Stimulated activated CD8-positive, alpha-beta memory T cell treated with anti-CD3 and anti-CD28 coated beads, Interleukin-4, amount 100 ng/mL, for 4 hours (primary cell): Measurements from ENCODE around the gene LINGO3.

ENCODE experiments used
- DNase-seq, 2 donors: peaks; one replicate each; pipeline ENCODE4 v3.0.0-alpha.2; 2020; ENCODE audit warnings: low read depth in 2 of 2, low spot score in 1 of 2

Gene LINGO3

DNA sequence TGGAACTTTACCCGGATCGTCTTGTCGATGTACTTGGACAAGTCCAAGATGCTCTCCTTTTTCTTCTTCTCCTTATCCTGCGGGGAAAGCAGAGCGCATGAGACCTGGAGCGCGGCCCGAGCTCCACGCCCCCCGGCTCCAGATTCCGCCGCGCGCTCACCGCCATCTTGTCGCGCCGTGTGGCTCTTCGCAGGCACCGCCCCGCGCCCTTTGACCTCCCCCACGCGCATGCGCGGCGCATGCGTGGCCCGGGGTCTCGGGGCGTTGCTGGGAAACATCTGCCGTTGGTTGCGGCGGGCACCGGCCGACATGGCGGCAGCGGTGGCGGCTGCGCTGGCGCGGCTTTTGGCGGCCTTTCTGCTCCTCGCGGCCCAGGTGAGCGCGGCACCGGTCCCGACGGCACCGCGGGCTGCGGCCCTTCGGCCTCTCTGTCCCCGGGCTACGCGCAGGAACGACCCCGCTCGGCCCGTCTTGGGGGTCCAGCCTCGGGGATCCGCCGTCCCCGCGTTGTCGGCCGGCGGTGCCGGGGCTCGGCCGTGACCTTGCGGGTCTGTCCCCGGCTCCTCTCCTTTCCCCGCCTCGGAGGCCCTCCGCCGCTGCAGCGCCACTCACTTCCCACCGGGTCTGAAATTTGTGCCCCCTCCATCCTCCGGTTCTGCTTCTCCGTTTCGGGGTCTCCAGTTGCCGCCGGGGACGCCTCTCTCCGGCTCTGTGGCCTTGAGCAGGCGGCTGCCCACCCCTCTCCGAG is 20.6 kb upstream of the LINGO3 start, which contains the start of the genes LSM7 and SPPL2B:
Gene LSM7, minus strand, starts transcription at position 186 of the 748 bp plus-strand sequence. Its CDS starts 20 bp downstream, at position 166.
Gene SPPL2B, plus strand, starts transcription at position 284 of the 748 bp plus-strand sequence. Its CDS starts 26 bp downstream, at position 310.
- DNase-seq = peak; percentile 76 to 84

DNA sequence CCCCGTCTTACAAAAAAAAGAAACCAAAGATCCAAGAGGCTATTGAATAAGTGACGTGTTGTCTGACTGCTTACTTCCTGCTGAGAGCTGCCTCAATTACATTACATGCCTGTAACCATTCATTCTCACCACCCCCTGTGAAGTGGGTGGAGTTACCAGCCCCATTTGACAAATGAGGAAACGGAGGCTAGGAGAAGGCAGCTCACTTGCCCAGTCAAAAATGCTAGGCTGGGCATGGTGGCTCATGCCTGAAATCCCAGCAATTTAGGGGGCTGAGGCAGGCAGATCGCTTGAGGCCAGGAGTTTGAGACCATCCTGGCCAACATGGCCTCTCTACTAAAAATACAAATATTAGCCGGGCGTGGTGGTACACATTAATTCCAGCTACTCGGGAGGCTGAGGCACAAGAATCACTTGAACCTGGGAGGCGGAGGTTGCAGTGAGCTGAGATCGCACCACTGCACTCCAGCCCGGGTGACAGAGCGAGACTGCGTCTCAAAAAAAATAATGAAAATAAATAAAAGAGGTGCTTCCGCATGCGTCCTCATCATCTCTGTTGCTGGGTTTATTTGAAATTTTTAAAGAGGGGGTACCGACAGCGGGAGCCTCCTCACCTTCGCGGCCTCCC is 19.9 kb upstream of the LINGO3 start:
- DNase-seq = peak; percentile 16 to 32

DNA sequence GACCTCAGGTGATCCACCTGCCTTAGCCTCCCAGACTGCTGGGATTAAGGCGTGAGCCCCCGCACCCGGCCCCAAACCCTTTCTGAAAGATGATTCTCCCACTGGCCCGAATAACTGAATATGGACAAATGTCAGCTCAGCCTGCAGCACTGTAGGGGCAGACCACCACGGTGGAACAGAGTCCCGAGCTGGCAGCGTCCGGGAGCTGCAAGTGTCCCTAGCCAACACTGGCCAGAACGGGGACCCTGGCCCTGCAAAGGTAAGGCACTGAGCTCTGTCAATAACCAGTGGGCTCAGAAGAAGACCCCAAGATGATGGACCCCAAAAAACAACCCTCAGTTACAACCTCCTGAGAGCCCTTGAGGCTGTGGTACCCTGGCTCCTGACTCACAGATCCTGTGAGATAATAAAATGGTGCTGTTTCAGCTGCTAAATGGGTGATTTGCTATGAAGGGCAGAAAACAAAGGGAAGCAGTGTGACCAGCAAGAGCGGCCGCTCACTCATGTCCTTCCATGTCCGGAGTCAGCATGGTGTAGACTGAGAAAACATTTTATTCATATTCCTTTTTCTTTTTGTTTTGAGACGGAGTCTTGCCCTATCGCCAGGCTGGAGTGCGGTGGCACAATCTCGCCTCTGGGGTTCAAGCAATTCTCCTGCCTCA is 18.9 kb upstream of the LINGO3 start:
- DNase-seq = no peak

DNA sequence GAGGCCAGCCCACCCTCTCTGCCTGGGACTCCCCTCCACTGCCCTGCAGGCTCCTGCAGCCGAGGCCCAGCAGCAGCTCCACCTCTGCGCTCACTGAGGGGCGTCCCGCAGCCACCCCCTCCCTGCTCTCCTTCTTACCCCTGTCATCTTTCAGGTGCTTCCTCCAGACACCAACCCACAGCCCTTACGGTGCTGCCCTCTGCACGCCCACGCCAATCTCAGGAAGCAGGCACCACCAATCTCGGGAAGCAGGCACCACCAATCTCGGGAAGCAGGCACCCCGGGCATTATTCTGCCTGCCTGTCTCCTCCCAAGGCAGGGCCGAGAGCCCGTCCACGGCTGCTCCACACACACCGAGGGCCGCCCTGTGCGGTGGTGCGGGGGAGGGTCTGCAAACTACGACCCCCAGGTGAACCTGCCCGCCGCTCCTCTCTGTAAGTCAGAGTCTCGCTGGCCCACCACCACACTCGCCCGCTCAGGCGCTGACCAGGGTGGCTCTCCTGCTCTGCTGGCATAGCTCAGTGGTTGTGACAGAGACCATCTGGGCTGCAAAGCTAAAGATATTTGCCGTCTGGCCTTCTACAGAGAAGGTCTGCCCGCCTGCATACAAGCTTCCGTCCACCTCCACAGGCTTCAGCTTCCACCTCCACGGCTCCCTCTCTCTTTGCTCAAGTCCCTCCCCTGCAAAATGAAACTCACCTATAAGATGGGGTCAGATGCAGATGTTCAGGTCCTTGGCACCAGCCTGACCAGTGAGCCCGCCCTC is 17.5 kb upstream of the LINGO3 start:
- DNase-seq = no peak

DNA sequence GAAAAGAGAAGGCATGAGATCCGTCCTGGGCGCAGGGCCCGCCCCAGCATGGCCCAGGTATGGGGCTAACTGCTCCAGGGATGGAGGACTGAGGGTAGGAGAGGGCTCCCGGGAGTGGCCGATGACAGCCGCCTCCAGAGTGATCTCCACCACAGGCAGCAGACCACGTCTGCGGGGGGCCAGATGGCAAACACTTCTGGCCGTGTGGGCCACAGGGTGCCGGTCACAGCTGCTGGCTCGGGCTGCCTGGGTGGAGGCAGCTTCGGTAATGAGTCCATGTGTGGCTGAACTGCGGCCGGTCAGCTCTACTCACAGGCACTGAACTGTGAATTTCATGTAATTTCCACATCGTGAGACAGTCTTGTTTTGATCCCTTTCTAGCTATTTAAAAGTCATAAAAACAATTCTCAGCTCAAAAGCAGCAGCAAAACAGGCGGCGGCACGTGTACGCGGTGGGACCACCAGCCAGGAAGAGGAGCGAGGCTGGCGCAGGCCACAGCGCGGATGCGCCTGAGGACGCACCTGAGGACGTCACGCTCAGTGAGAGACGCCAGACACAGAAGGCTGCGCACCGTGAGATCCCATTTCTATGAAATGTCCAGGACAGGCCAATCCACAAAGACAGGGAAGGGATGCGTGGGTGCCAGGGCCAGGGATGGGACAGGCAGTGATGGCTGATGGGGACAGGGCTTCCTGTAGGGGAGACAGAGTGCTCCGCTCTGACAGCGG is 16.4 kb upstream of the LINGO3 start:
- DNase-seq = no peak

DNA sequence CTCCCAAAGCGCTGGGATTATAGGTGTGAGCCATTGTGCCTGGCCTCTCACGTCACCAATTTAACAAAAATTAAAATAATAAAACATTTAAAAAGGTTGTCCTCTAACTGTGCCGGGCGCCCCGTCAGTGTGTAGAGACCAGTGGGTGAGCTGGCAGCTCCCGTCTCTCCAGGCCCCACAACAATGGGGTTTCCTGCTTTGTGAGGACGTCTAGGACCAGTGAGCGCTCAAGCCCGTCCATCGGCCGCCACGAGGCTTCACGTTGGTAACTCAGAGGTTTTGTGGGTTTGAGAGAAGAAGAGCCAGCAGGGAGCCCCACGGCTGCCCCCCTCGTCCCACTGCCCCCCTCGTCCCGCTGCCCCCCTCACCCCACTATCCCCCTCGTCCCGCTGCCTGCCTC is 15.8 kb upstream of the LINGO3 start:
- no peak for DNase-seq

DNA sequence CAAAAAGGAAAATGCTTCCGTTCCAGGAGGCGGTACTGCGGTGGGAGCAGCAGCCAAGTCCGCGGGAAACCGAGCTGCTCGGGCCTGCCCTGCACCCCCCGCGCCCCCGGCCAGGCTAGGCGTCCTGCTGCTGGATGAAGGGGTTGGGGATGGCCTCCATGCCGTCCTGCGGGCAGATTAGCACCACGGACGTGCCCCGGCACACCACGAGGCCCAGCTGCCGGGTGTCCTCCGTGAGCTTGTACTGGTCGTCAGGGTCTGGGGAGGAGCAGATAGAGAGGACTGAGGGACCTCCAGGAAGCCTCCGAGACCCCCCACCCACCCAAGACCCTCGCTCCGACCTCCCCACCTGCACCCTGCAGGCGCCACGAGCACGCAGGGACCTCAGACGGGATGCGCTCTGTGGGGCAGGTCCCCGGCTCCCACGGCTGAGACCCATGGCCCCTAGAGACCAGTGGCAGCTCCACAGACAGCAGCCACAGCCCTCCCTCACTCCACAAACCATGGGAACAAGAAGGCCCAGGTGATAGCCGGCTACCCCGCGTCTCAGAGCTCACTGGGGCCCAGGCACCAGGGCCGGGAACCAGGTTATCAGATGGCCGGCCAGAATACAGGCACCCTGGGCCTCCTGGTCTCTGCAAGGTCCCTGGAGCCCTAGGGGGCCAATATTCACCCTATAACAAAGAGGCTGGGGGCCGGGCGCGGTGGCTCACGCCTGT is 13.8 kb upstream of the LINGO3 start:
- DNase-seq = no peak

DNA sequence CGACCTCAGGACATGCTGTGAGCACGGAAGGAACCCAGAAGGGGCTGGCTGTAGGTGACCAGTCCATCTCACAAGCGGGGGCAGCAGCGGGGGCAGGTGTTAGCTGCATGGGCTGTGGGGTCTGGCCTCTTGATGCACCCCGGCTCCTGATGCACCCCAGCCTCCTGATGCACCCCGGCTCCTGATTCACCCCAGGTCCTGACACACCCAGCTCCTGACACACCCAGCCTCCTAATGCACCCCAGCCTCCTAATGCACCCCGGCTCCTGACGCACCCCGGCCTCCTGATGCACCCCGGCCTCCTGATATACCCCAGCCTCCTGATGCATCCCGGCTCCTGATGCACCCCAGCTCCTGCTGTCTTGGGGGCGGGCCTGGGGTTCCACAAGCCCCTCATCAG is 13.0 kb upstream of the LINGO3 start:
- DNase-seq = no peak

DNA sequence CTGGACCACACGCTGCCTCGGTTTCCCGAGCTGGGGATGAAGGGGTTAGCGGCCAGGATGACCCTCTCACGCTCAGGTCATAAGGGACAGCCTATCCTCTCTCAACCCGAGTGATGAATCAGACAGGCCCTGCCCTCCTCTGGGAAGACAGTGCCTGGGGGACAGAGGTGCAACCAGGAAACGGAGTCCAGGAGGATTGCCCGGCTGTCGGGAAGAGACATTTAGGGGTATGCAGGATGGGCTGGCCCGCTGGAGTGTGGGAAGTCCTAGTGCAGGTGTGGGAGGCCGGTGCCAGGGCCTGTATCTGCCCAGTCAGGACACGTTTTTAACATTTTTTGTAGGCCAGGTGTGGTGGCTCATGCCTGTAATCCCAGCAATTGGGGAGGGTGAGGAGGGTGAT is 12.1 kb upstream of the LINGO3 start:
- DNase-seq = no peak

DNA sequence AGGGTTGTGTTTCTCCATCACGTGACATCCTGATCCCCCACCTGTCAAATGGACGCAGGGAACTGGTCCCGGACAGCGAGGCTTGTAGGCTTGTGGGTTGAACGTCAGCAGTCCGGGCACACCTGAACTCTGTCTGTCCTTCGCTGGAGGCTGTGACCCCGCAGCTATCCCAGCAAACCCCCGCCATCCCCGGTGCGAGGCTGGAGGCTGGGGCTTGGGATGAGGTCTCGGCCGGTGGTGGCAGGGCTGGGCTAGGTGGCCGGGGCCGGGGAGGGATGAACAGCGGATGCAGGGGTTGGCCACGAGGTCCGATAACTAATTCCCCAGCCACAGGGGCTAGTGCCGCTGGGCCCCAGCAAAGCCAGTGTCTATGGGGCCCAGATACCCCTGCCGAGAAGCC is 11.6 kb upstream of the LINGO3 start:
- DNase-seq = no peak

DNA sequence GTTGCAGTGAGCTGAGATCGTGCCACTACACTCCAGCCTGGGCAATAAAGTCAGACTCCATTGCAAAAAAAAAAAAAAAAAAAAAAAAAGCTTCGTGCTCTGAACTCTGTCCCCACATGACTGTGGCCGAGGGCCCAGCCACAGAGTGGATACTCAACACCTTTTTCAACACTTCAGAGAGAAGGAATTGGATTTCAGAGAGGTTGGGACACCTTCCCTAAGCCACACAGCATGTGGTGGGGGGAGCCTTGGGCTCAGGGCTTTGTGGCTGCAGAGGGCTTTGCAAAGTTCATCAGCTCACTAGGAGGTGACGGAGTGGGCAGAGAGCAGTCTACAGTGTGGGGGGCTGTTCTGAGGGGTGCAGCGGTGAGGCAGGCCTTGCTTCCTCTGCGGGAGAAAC is 11.0 kb upstream of the LINGO3 start:
- DNase-seq = no peak

DNA sequence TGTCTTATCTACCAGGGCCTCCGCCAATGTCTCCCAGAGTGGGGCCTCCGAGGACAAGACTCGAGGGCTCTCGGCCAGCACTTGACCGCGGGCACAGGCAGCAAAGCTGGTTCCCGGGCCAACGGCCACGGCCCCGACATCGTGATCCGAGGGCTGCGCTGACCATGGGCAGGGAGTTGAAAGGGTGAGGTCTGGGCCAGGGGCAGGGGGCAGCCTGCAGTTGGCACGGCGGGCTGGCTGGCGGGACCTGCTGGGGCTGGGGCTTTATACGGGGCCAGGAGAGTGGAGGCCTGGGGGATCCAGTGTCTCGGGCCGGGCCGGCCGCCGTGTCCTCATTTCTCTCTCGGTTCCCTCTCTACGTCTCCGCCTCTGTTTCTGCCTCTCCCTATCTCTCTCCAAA is 9.8 kb upstream of the LINGO3 start:
- DNase-seq = no peak

DNA sequence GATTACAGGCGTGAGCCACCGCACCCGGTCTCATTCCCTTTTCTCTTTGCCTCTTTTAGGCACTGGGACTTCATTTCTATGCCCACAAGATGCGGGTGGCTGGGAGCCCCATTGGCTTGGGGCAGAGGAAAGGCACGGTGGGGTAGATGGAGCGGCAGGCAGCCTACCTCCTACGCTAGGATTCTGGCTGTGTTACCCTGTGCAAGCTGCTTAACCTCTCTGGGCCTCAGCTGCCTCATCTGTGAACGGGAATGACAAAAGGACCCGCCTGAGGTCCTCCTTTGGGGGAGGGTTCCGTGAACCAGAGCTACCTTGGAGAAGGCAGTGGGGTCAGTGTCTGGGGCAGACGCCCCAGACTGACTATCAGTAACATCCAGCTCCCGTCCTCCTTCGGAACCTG is 9.3 kb upstream of the LINGO3 start:
- DNase-seq = no peak

DNA sequence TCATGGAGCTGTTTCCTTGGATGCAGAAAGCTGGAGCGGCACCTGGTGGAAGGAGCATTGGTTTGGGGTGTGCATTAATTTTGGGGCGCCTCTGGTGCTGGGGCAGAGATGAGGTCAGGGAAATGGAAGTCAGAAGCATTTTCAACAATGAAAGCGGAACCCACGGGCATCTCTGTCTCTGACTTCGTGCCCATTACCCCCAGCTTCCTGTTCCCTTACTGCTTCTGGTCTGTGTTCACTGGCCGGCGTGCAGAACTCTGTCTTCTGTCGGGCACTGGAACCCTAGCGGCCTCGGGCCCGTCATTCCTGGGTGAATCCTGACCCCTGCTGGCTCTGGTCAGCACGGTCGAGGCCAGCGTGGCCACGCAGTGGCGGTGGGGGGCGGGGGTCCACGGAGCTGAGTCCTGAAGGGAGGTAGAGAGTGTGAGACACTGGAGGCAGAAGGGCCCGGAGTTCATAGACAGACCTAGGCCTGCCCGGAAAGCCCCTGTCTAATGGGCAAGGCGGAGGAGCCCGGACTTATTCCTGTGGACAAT is 7.9 kb upstream of the LINGO3 start:
- DNase-seq = no peak

DNA sequence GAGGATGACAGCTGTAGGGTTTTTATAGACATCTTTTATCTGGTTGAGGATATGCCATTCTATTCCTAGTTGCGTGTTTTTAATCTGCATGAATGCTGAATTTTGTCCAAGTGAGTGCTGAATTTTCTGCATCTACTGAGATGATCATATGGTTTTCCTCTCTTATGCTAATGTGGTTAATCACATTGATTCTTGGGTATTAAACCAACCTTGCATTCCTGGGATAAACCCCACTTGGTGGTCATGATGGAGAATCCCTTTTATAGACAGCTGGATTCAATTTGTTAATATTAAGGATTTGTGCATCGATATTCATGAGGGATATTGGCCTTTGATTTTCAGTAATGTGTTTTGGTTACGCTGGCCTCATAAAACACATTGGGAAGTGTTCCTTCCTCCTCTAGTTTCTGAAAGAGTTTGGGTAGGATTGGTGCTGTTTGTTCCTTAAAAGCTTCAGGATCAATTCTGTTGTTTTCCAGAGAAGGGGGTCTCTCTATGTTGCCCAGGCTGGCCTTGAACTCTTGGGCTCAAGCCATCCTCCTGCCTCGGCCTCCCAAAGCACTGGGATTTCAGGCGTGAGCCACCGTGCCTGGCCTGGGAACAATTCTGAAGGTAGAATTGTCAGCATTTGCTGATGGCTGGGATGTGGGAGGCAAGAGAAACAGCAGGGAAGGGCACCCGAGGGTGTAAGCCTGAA is 7.3 kb upstream of the LINGO3 start:
- no peak for DNase-seq

DNA sequence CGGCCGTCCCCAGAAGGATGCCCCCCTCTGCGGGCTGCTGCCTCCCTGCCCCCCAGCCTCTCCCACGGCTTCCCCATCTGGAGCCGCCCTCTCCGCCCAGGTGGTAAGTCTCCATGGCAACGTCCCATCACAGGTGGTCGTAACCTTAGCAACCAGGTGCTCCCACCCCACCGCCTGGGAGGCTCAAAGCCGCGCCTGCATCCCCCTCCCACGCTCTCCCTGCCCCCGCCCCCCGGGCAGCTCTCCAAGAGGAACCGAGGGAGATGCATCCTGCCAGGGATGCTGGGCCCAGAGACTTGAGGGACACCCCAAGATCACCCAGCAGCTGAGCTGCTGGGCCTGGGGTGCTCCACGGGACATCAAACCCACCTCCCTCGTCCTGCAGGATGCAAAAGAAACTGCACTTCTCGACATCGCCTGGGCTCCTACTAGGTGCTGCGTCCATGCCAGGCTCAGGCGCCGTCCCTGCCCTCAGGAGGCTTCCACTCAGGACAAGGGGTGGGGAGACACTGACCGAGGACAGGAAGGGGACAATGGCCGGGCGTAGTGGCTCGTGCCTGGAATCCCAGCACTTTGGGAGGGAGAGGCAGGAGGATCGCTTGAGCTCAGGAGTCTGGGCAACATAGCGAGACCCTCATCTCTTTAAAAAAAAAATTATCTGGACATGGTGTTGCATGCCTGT is 5.0 kb upstream of the LINGO3 start:
- DNase-seq = no peak

DNA sequence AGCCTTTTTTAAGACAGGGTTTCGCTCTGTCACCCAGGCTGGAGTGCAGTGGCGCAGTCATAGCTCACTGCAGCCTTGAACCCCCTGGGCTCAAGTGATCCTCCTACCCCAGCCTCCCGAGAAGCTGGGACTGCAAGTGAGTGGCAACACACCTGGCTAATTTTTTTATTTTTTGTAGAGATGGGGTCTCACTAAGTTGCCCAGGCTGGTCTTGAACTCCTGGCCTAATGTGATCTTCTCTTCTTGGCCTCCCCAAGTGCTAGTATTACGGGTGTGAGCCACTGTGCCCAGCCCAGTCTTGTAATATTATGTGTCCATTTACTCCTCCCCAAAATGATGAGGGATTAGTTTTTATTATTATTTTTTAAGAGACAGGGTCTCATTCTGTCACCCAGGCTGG is 3.1 kb upstream of the LINGO3 start:
- no peak for DNase-seq

DNA sequence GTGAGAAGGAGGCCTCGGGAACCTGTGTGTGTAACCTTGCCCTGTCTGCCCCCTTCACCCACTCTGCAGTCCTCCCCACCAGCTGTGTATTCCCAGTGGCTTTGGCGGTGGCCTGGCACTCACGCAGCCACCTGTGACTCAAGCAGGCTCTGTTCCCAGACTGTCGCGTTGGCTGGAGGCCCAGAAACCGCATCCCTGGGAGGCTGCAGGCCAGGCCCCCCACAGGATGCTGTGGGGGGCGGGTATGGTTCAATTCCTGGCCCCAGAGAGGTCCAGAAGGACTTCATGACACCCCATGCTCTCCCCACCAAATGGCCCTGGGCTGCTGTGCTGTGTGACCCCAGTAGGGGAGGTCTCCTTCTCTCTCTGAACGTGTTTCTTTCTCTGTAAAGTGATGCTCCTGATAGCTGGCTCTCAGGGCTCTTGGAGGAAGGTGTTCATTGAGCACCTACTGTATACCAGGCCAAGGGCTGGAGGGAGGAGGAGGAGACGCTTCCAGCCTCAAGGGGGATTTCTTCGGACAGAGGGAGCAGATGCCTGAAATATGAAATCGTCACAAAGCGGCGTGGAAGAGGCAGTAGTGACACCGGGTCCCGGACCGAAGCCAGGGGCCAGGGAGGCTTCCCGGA is 1.9 kb upstream of the LINGO3 start:
- no peak for DNase-seq
